PFSK-1 (cell line): ENCODE results near the gene CAMKMT.

Source experiments
- FOXP2 ChIP-seq: optimal IDR thresholded peaks from 2 replicates; pipeline ENCODE3; 2011; ENCODE audit warnings: borderline replicate concordance, control low read depth, inconsistent platforms; ENCODE audit not compliant: insufficient read depth; ENCODE audit errors: extremely low read length, extremely low read depth
- POLR2AphosphoS5 ChIP-seq: IDR thresholded peaks from 2 replicates; pipeline ENCODE4 v1.6.1; 2012; ENCODE audit warnings: low read depth, mild to moderate bottlenecking, control low read depth, low read length, moderate library complexity
- SIN3A ChIP-seq: IDR thresholded peaks from 2 replicates; pipeline ENCODE4 v1.6.1; 2012; ENCODE audit warnings: mild to moderate bottlenecking, low read length, moderate library complexity, borderline replicate concordance; ENCODE audit not compliant: insufficient read depth
- TAF1 ChIP-seq: IDR thresholded peaks from 2 replicates; pipeline ENCODE4 v1.6.1; 2012; ENCODE audit warnings: low read length, control low read depth, borderline replicate concordance; ENCODE audit not compliant: insufficient read depth
- TF ChIP-seq, protein P1 (sequence below), 2 experiments: IDR thresholded peaks; 2 replicates each; pipeline versions ENCODE4 v1.6.1 to v1.8.0; 2011 to 2012; ENCODE audit warnings: low read depth in 2 of 2, low read length in 2 of 2, control low read depth in 1 of 2, inconsistent platforms in 1 of 2, mild to moderate bottlenecking in 1 of 2, moderate library complexity in 1 of 2; ENCODE audit not compliant: insufficient read depth in 1 of 2

CAMKMT gene

DNA sequence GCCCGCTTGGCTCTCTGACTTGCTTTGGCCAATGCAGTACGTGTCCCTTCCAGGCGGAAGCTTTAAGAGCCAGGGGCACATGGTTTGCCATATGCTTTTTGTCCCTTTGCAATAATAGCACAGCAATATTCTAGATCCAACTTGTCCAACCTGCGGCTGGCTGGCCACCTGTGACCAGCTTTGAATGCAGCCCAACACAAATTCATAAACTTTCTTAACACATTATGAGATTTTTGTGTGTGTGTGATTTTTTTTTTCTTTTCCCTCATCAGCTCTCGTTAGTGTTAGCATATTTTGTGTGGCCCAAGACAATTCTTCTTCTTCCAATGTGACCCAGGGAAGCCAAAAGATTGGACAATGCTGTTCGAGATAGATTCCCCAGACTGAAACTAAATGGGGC, 460.4 kb downstream of the CAMKMT start:
- no peak for TF ChIP-seq SIN3A
- TF ChIP-seq, protein P1, sequence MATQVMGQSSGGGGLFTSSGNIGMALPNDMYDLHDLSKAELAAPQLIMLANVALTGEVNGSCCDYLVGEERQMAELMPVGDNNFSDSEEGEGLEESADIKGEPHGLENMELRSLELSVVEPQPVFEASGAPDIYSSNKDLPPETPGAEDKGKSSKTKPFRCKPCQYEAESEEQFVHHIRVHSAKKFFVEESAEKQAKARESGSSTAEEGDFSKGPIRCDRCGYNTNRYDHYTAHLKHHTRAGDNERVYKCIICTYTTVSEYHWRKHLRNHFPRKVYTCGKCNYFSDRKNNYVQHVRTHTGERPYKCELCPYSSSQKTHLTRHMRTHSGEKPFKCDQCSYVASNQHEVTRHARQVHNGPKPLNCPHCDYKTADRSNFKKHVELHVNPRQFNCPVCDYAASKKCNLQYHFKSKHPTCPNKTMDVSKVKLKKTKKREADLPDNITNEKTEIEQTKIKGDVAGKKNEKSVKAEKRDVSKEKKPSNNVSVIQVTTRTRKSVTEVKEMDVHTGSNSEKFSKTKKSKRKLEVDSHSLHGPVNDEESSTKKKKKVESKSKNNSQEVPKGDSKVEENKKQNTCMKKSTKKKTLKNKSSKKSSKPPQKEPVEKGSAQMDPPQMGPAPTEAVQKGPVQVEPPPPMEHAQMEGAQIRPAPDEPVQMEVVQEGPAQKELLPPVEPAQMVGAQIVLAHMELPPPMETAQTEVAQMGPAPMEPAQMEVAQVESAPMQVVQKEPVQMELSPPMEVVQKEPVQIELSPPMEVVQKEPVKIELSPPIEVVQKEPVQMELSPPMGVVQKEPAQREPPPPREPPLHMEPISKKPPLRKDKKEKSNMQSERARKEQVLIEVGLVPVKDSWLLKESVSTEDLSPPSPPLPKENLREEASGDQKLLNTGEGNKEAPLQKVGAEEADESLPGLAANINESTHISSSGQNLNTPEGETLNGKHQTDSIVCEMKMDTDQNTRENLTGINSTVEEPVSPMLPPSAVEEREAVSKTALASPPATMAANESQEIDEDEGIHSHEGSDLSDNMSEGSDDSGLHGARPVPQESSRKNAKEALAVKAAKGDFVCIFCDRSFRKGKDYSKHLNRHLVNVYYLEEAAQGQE (IDR thresholded peaks at IDR 0.05; ENCODE audit: insufficient read depth in 1 of 2, low read depth in 2 of 2, low read length in 2 of 2) = no peak
- TF ChIP-seq TAF1 = no peak
- TF ChIP-seq POLR2AphosphoS5 = no peak
- TF ChIP-seq FOXP2 = no peak
